Occipital lobe (tissue), 2 donors: ENCODE data around the gene OPCML. TPM values are rescaled to one million over a fixed set of nuclear protein-coding genes. Genes with fewer than 3 reads are reported as not detected.

Source experiments
- DNase-seq: peaks from one replicate; lab custom pipeline; 2025; lab: John Stamatoyannopoulos, UW
- total RNA-seq: library from RNA; depleted of rRNA; stranded (reverse); fragments of >200 nt; gene quantifications from one replicate; pipeline ENCODE4 v1.2.3, GENCODE V29; 2014

The OPCML gene
- total RNA-seq, 1 donor from 2014 or later: 65.5 TPM

GRCh38 chr11:133041928-133042882 is 490.1 kb downstream of the OPCML start:
- no peak for DNase-seq

GRCh38 chr11:133041181-133041580 is 491.1 kb downstream of the OPCML start:
- no peak for DNase-seq

GRCh38 chr11:133040289-133040900 is 491.9 kb downstream of the OPCML start:
- DNase-seq: no peak

GRCh38 chr11:133038850-133039249 is 493.5 kb downstream of the OPCML start:
- DNase-seq: no peak

- no peak for DNase-seq
Measured at GRCh38 chr11:133034929-133035328, 497.4 kb downstream of the OPCML start.

- DNase-seq: no peak
Measured at GRCh38 chr11:133029107-133029506, 503.2 kb downstream of the OPCML start.

GRCh38 chr11:133026952-133027351 is 505.3 kb downstream of the OPCML start:
- DNase-seq: no peak

GRCh38 chr11:133024301-133024700 is 508.0 kb downstream of the OPCML start:
- no peak for DNase-seq

GRCh38 chr11:133023232-133023631 is 509.1 kb downstream of the OPCML start:
- no peak for DNase-seq

- no peak for DNase-seq
Measured at GRCh38 chr11:133021553-133021952, 510.7 kb downstream of the OPCML start.

- no peak for DNase-seq
Measured at GRCh38 chr11:133020372-133020714, 512.0 kb downstream of the OPCML start.

- no peak for DNase-seq
Measured at GRCh38 chr11:133019545-133020371, 512.5 kb downstream of the OPCML start.

GRCh38 chr11:133015457-133015856 is 516.8 kb downstream of the OPCML start:
- no peak for DNase-seq

- DNase-seq: no peak
Measured at GRCh38 chr11:133014337-133014736, 518.0 kb downstream of the OPCML start.

- DNase-seq: no peak
Measured at GRCh38 chr11:133012803-133013202, 519.5 kb downstream of the OPCML start.

GRCh38 chr11:133011604-133012003 is 520.7 kb downstream of the OPCML start:
- no peak for DNase-seq

- no peak for DNase-seq
Measured at GRCh38 chr11:133007027-133007584, 525.2 kb downstream of the OPCML start.

GRCh38 chr11:133004369-133004768 is 527.9 kb downstream of the OPCML start:
- DNase-seq: no peak

- DNase-seq: no peak
Measured at GRCh38 chr11:132999516-132999915, 532.8 kb downstream of the OPCML start.

GRCh38 chr11:132999031-132999430 is 533.3 kb downstream of the OPCML start:
- DNase-seq: no peak

GRCh38 chr11:132997396-132997795 is 534.9 kb downstream of the OPCML start:
- no peak for DNase-seq

GRCh38 chr11:132994966-132995365 is 537.3 kb downstream of the OPCML start:
- no peak for DNase-seq
